HepG2 (cell line): Measurements from ENCODE around the gene HSD3B7. TPM values are rescaled to one million over a fixed set of nuclear protein-coding genes. Genes with fewer than 3 reads are reported as not detected.

Experiments used
- ATAD3A ChIP-seq: sonication (generic); formaldehyde crosslinking; IDR thresholded peaks from 2 replicates; pipeline ENCODE4 v1.4.0; 2020; ENCODE audit warnings: missing genetic modification reagents
- BRF2 ChIP-seq: sonication (generic); formaldehyde crosslinking; IDR thresholded peaks from 2 replicates; pipeline ENCODE4 v1.8.1; 2022; ENCODE audit warnings: mild to moderate bottlenecking, missing genetic modification reagents
- CBFB ChIP-seq: sonication (generic); formaldehyde crosslinking; IDR thresholded peaks from 2 replicates; pipeline ENCODE4 v1.4.0; 2020; ENCODE audit warnings: missing genetic modification reagents
- CSRNP2 ChIP-seq: sonication (generic); formaldehyde crosslinking; conservative IDR thresholded peaks from 2 replicates; pipeline ENCODE4 v1.8.0; 2022; ENCODE audit warnings: low read depth, missing genetic modification reagents
- FOXA1 ChIP-seq, 2 experiments: fragments of 450-650 bp in 1 of 2; sonication (generic) in 1 of 2; formaldehyde crosslinking in 1 of 2; IDR thresholded peaks; 2 replicates each; pipeline versions ENCODE4 v1.4.0 to v1.6.1; 2016 to 2020; ENCODE audit warnings: missing genetic modification reagents in 1 of 2
- FOXP1 ChIP-seq, 2 experiments: fragments of 450-650 bp in 1 of 2; IDR thresholded peaks; 2 replicates each; pipeline ENCODE4 v1.6.1; 2017 to 2018; ENCODE audit warnings: antibody characterized with exemption in 1 of 2
- HHEX ChIP-seq: IDR thresholded peaks from 2 replicates; pipeline ENCODE4 v1.6.1; 2016; ENCODE audit warnings: control low read depth
- HOXA3 ChIP-seq: sonication (generic); formaldehyde crosslinking; IDR thresholded peaks from 2 replicates; pipeline ENCODE4 v1.5.0; 2020; ENCODE audit warnings: missing genetic modification reagents
- IKZF4 ChIP-seq: sonication (generic); formaldehyde crosslinking; IDR thresholded peaks from 2 replicates; pipeline ENCODE4 v1.5.1; 2020; ENCODE audit warnings: borderline replicate concordance, mild to moderate bottlenecking, low read depth, missing genetic modification reagents; ENCODE audit errors: not compliant biosample characterization
- KDM2A ChIP-seq: sonication (generic); formaldehyde crosslinking; IDR thresholded peaks from 2 replicates; pipeline ENCODE4 v1.4.0; 2020; ENCODE audit warnings: low read depth, missing genetic modification reagents, borderline replicate concordance
- MAFG ChIP-seq: sonication (generic); formaldehyde crosslinking; IDR thresholded peaks from 2 replicates; pipeline ENCODE4 v1.5.1; 2020; ENCODE audit warnings: mild to moderate bottlenecking, missing genetic modification reagents
- MLX ChIP-seq: IDR thresholded peaks from 2 replicates; pipeline ENCODE4 v1.6.1; 2016
- NFIC ChIP-seq: IDR thresholded peaks from 2 replicates; pipeline ENCODE4 v1.6.1; 2012; ENCODE audit warnings: mild to moderate bottlenecking, low read length, inconsistent platforms
- POLR2AphosphoS2 ChIP-seq: IDR thresholded peaks from 2 replicates; pipeline ENCODE4 v1.6.1; 2011; ENCODE audit warnings: low read depth, low read length, improper control_type of control experiment
- RORA ChIP-seq: sonication (generic); formaldehyde crosslinking; IDR thresholded peaks from 2 replicates; pipeline ENCODE4 v1.5.0; 2020; ENCODE audit warnings: mild to moderate bottlenecking, missing genetic modification reagents, moderate library complexity
- SATB2 ChIP-seq: sonication (generic); formaldehyde crosslinking; IDR thresholded peaks from 2 replicates; pipeline ENCODE4 v1.5.0; 2020; ENCODE audit warnings: missing genetic modification reagents
- TOE1 ChIP-seq: sonication (generic); formaldehyde crosslinking; IDR thresholded peaks from 2 replicates; pipeline ENCODE4 v1.4.0; 2020; ENCODE audit warnings: mild to moderate bottlenecking, missing genetic modification reagents
- ZBTB14 ChIP-seq: sonication (generic); formaldehyde crosslinking; IDR thresholded peaks from 2 replicates; pipeline ENCODE4 v1.4.0; 2020; ENCODE audit warnings: missing genetic modification reagents
- ZBTB43 ChIP-seq: sonication (generic); formaldehyde crosslinking; conservative IDR thresholded peaks from 2 replicates; pipeline ENCODE4 v1.4.0; 2020; ENCODE audit warnings: missing genetic modification reagents
- ZMYM4 ChIP-seq: sonication (generic); formaldehyde crosslinking; IDR thresholded peaks from 2 replicates; pipeline ENCODE4 v1.8.1; 2023; ENCODE audit warnings: mild to moderate bottlenecking, missing genetic modification reagents
- ZNF207 ChIP-seq: fragments of 450-650 bp; IDR thresholded peaks from 2 replicates; pipeline ENCODE4 v1.6.1; 2016; ENCODE audit warnings: antibody characterized with exemption, borderline replicate concordance
- ZNF703 ChIP-seq: sonication (generic); formaldehyde crosslinking; IDR thresholded peaks from 2 replicates; pipeline ENCODE4 v1.5.1; 2020; ENCODE audit warnings: missing genetic modification reagents, mild to moderate bottlenecking, moderate library complexity, borderline replicate concordance
- ZNF788 ChIP-seq: sonication (generic); formaldehyde crosslinking; IDR thresholded peaks from 2 replicates; pipeline ENCODE4 v1.5.0; 2020; ENCODE audit warnings: mild to moderate bottlenecking, missing genetic modification reagents, borderline replicate concordance
- polyA plus RNA-seq, 8 experiments: library from polyadenylated mRNA; depleted of rRNA in 3 of 8; stranded (reverse) in 7 of 8; unstranded in 1 of 8; fragments of >200 nt; fragmentation: Illumina TruSeq in 4 of 8; extraction: Trizol in 4 of 8; gene quantifications; 2 replicates each; pipeline versions ENCODE4 v1.2.1 to v1.2.3, GENCODE V29; 2011 to 2016; ENCODE audit warnings: low read depth in 4 of 8, missing spikeins in 1 of 8, mixed read lengths in 1 of 8; ENCODE audit not compliant: insufficient read depth in 1 of 8
- total RNA-seq, 5 experiments: library from RNA; depleted of rRNA; stranded (reverse); fragments of >200 nt; fragmentation: Illumina TruSeq; extraction: Trizol; gene quantifications; 2 replicates each; pipeline ENCODE4 v1.2.3, GENCODE V29; 2016; ENCODE audit warnings: low read depth in 1 of 5

HSD3B7 gene
- total and polyA plus RNA-seq, 2 of the 13 experiments (the other 11 are each of a cell fraction or from before 2014, with no cell fraction given), result 32.9 to 69.7 TPM

GRCh38 chr16:31032736-31033708 lies 48.0 kb downstream of the HSD3B7 start, which contains the start of gene STX4 (continued):
- TF ChIP-seq FOXP1 (IDR thresholded peaks at IDR 0.05) (no peak), FOXP1 (CRISPR knock-in tag; IDR thresholded peaks at IDR 0.05) (peak; percentile 28; the same call in 1 of the 2 replicates), HHEX (CRISPR knock-in tag) (0 out of 2 replicates have a peak, but pooled peaks have one; percentile 7), RORA (CRISPR knock-in tag) (no peak), KDM2A (CRISPR knock-in tag) (peak; percentile 96), CBFB (CRISPR knock-in tag) (0 out of 2 replicates have a peak, but pooled peaks have one; percentile 56), SATB2 (CRISPR knock-in tag) (no peak), MAFG (CRISPR knock-in tag) (no peak), HOXA3 (CRISPR knock-in tag) (peak; percentile 100), ZNF788 (CRISPR knock-in tag) (peak; percentile 80), ZBTB14 (CRISPR knock-in tag) (no peak; the same call in 1 of the 2 replicates), FOXA1 (IDR thresholded peaks at IDR 0.05) (no peak), FOXA1 (CRISPR knock-in tag; IDR thresholded peaks at IDR 0.05) (0 out of 2 replicates have a peak, but pooled peaks have one; percentile 12), NFIC (no peak), POLR2AphosphoS2 (no peak), IKZF4 (CRISPR knock-in tag) (peak; percentile 96), TOE1 (no peak; the same call in 1 of the 2 replicates), CSRNP2 (CRISPR knock-in tag) (no peak), BRF2 (CRISPR knock-in tag) (peak; percentile 62; the same call in 1 of the 2 replicates), ZMYM4 (peak; percentile 89), MLX (peak; percentile 91), ATAD3A (CRISPR knock-in tag) (no peak), ZNF703 (no peak), ZBTB43 (no peak), ZNF207 (peak; percentile 78; the same call in 1 of the 2 replicates)
